Muscle layer of colon (tissue), 2 donors: ENCODE results near the gene ARHGEF39.
A peak's percentile ranks its signal among the peaks of the same experiment; 100 is the strongest.
"Not testable (repeated sequence)": the region's sequence is repeated elsewhere in the genome, so short reads cannot be mapped to it uniquely, and the experiment has no call there.

Experiments used
- H3K27ac ChIP-seq: one replicate; pipeline ENCODE4 v1.7.0; 2013; ENCODE audit warnings: low read depth, mild to moderate bottlenecking, low read length, moderate library complexity
- H3K27me3 ChIP-seq, 2 donors: one replicate each; pipeline ENCODE4 v1.7.0; 2013; ENCODE audit warnings: low read length in 2 of 2, mild to moderate bottlenecking in 2 of 2; ENCODE audit not compliant: insufficient read depth in 2 of 2, control insufficient read depth in 1 of 2
- H3K36me3 ChIP-seq: one replicate; pipeline ENCODE4 v1.7.0; 2013; ENCODE audit warnings: mild to moderate bottlenecking, low read length; ENCODE audit not compliant: insufficient read depth
- H3K4me1 ChIP-seq: one replicate; pipeline ENCODE4 v1.7.0; 2013; ENCODE audit warnings: mild to moderate bottlenecking, low read length; ENCODE audit not compliant: insufficient read depth
- H3K4me3 ChIP-seq, 2 donors: one replicate each; pipeline ENCODE4 v1.7.0; 2013; ENCODE audit warnings: low read length in 2 of 2, low read depth in 1 of 2, mild to moderate bottlenecking in 1 of 2, moderate library complexity in 1 of 2
- H3K9ac ChIP-seq: one replicate; pipeline ENCODE4 v1.7.0; 2013; ENCODE audit warnings: low read length
- H3K9me3 ChIP-seq: one replicate; pipeline ENCODE4 v1.7.0; 2013; ENCODE audit warnings: mild to moderate bottlenecking, low read length
- donor health status: abdominal sarcoma.
- donor health status: Adenocarcinoma of cecum.

ARHGEF39 gene

DNA sequence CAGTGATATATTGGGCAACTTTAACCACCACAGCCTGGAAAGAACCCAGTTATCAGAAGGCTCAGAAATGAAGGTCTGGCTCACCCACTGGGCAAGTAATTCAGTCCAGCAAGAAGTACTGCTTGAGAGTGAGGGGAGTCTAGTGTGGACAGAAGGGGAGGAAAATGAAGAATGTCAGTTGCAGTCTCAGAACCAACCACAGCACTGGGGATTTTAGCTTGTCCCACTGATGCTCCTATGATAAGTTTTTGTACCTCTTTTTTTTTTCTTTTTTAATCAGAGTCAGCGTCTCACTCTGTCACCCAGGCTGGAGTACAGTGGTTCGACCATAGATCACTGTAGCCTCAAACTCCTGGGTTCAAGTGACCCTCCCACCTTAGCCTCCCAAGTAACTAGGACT lies 37.4 kb downstream of the ARHGEF39 start:
- no peaks in the 10 kb centered on the region for H3K9me3 ChIP-seq
- no peaks in the 10 kb centered on the region for H3K4me1 ChIP-seq
- H3K9ac ChIP-seq = no peak overlapping the region
- H3K27me3 ChIP-seq = no peaks in the 10 kb centered on the region
- no peak overlapping the region for H3K4me3 ChIP-seq
- no peak overlapping the region for H3K27ac ChIP-seq
- no peaks in the 10 kb centered on the region for H3K36me3 ChIP-seq

DNA sequence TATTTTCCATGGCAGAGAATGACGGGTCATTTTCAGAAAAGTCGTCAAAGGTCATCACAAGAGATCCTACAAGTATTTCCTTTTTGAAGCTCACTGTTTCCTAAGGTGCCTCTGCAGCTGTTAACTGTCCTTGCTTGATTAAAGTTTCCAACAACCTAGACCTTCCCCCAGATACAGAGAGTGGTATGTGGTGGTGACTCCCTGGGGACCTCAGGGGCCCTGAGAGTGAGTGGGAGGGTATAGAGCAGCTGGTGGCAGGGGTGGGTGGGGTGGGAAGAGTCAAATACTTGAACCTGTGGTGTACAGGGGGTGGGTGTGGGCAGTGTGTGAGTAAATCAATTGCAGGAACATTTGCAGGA lies 45.2 kb downstream of the ARHGEF39 start:
- Histone ChIP-seq H3K9ac (no peak overlapping the region), H3K4me3 (no peak overlapping the region), H3K4me1 (peaks cover 12% of the 10 kb centered on the region), H3K9me3 (no peaks in the 10 kb centered on the region), H3K36me3 (no peaks in the 10 kb centered on the region), H3K27ac (no peak overlapping the region), H3K27me3 (peaks cover 0 to 4% of the 10 kb centered on the region in 2 donors)

DNA sequence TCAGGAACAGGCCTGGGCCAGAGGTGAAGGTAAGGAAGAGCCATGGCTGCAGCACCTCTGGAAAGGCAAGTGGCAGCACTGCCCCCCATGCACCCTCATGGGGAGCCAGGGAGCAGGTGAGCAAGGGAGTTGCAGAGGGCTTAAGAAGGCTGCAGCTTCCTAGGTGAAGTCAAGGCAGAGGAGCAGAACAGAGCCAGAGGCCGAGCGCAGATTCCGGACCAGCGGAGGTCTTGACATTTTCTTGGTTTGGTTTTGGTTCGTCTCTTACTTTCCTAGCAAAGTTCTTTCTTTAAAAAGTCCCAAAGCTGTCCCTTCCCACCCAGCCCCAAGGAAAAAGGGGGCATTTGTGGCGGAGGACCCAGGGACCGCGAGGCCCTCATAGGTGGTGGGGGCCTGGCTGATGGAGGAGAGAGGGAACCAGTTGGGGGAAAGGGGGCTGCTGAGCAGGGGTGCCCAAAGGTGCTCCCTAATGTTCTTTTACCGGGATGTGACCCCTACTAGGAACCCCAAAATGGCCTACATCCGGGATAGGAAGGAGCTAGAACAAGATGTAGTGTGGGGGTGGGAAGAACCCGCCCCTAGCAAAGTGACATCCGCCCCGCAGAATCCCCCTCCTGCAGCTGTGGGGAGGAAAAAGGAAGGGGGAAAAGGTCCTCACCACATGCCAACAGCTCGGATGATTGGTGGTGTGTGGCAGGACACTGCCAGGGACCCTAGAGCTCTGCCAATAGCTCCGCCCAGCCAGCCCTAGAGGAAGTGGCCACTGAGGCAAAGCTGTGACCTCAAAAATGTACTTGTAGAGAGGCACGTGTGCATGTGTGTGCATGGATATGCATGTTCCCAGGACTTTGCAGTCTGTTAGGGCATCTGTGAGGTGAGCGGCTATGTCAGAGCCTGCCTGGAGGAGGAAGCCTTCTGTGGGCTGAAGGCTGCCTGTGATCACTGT lies 45.9 kb downstream of the ARHGEF39 start:
- Histone ChIP-seq H3K4me3 (no peak overlapping the region), H3K27me3 (peaks cover 0 to 4% of the 10 kb centered on the region in 2 donors), H3K9ac (no peak overlapping the region), H3K9me3 (no peaks in the 10 kb centered on the region), H3K36me3 (no peaks in the 10 kb centered on the region), H3K4me1 (peaks cover 12% of the 10 kb centered on the region), H3K27ac (no peak overlapping the region)

DNA sequence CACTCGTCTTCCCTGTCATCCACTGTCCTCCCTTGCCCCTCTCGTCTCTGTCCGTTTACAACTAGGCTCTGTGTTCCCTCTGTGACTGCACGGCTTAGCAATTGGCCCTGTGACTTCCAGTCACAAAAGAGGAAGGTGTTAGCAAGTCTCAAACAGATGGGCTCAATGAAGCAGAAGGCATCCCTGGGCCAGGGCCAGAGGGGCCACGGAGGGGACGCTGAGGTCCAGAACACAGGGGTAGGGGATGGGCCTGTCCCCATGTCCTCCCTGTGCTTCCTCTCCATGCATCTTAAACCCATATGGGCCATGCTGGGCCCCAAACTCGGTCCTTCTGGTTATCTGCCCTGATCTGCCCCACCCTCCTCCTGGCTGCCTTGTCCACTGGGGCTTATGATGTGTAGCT lies 46.7 kb downstream of the ARHGEF39 start, which contains the start of gene CD72:
Gene CD72 (minus strand): TSS at position 89 of the 403 bp plus-strand sequence. CDS start 110 bp downstream, outside the sequence.
- H3K36me3 ChIP-seq = no peaks in the 10 kb centered on the region
- peaks cover 12% of the 10 kb centered on the region for H3K4me1 ChIP-seq
- no peak within 1 kb of the TSS for H3K9ac ChIP-seq
- peak within 1 kb of the TSS; percentile 45 for H3K27ac ChIP-seq
- H3K4me3 ChIP-seq = peak within 1 kb of the TSS; percentile 42 to 52
- H3K9me3 ChIP-seq = no peaks in the 10 kb centered on the region
- H3K27me3 ChIP-seq = peaks cover 0 to 4% of the 10 kb centered on the region in 2 donors

- no peaks in the 10 kb centered on the region for H3K9me3 ChIP-seq
- H3K9ac ChIP-seq = no peak overlapping the region
- no peak overlapping the region for H3K27ac ChIP-seq
- peak overlapping the region in 1 of 2 donors; percentile 52 for H3K4me3 ChIP-seq
- H3K4me1 ChIP-seq = peaks cover 12% of the 10 kb centered on the region
- H3K36me3 ChIP-seq = no peaks in the 10 kb centered on the region
- peaks cover 0 to 4% of the 10 kb centered on the region in 2 donors for H3K27me3 ChIP-seq
These were observed 47.4 kb downstream of the ARHGEF39 start for GRCh38 chr9:35617548-35617947.

GRCh38 chr9:35616681-35617459 lies 48.1 kb downstream of the ARHGEF39 start:
- H3K9me3 ChIP-seq = no peaks in the 10 kb centered on the region
- peaks cover 12% of the 10 kb centered on the region for H3K4me1 ChIP-seq
- H3K36me3 ChIP-seq = no peaks in the 10 kb centered on the region
- H3K27ac ChIP-seq = peak overlapping the region; percentile 45
- peak overlapping the region; percentile 42 to 52 for H3K4me3 ChIP-seq
- peaks cover 0 to 4% of the 10 kb centered on the region in 2 donors for H3K27me3 ChIP-seq
- no peak overlapping the region for H3K9ac ChIP-seq

- Histone ChIP-seq H3K4me3 (peak overlapping the region in 1 of 2 donors; percentile 52), H3K36me3 (no peaks in the 10 kb centered on the region), H3K9me3 (no peaks in the 10 kb centered on the region), H3K27me3 (peaks cover 0 to 4% of the 10 kb centered on the region in 2 donors), H3K27ac (no peak overlapping the region), H3K4me1 (peaks cover 12% of the 10 kb centered on the region), H3K9ac (no peak overlapping the region)
These were observed 48.9 kb downstream of the ARHGEF39 start for GRCh38 chr9:35615981-35616680.

DNA sequence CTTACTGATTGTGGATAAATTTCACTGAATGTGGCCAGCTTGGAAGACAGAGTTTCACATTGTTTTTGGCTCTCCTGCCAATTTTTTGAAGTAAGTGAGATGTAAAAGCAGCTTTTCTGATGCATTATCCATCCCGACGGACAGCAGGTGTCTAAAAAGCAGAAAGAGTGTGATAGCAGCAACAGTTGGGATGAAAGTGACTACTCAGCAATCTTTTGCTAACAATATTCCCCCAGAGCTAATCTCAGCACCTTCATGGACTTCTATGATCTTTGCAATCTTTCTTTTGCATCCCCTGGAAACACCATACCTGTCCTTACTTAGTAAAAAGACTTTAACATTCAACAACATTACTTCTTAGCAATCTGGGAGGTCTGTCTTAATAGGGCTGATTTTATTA lies 52.2 kb downstream of the ARHGEF39 start:
- Histone ChIP-seq H3K9ac (no peak overlapping the region), H3K9me3 (no peaks in the 10 kb centered on the region), H3K4me1 (peaks cover 10% of the 10 kb centered on the region), H3K27ac (no peak overlapping the region), H3K36me3 (peaks cover 26% of the 10 kb centered on the region), H3K4me3 (no peak overlapping the region), H3K27me3 (no peaks in the 10 kb centered on the region)

DNA sequence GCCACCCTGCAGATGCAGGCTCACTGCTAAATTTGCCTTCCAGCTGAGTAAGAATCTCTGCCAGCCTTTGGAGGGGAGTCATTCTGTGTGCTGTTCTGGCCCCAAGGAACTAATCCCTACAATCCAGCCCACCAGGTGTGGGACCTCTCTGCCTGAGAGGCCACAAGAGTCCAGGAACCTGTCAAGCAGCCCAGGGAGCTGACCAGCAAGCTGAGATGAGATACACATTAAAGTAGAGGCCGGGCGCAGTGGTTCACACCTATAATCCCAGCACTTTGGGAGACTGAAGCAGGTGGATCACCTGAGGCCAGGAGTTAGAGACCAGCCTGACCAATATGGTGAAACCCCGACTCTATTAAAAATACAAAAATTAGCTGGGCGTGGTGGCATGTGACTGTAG lies 52.9 kb downstream of the ARHGEF39 start:
- H3K27ac ChIP-seq, H3K9ac ChIP-seq, H3K4me3 ChIP-seq, H3K27me3 ChIP-seq, H3K9me3 ChIP-seq, H3K4me1 ChIP-seq: not testable (repeated sequence)
- peaks cover 34% of the 10 kb centered on the region for H3K36me3 ChIP-seq

- H3K9ac ChIP-seq = no peak overlapping the region
- no peak overlapping the region for H3K27ac ChIP-seq
These were observed 53.7 kb downstream of the ARHGEF39 start for GRCh38 chr9:35611230-35611797.

DNA sequence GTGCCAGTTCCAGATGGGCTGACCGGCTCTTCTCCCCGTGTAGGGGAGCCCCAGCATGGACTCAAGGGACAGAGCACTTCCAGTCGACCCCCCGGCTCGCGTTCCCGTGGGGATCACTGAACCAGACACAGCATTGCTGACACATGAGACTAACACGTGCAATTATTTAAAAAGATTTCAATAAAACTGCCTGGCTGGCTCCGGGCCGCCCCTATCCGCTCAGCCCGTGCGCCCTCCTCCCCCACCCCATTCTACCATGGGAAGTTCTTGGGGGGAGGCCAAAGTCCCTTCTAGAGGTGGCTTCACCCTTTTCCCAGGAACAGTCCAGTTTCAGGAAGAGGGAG lies 55.2 kb downstream of the ARHGEF39 start:
- Histone ChIP-seq H3K9me3 (no peaks in the 10 kb centered on the region), H3K4me1 (peaks cover 15% of the 10 kb centered on the region), H3K27me3 (no peaks in the 10 kb centered on the region), H3K9ac (no peak overlapping the region), H3K36me3 (peaks cover 38% of the 10 kb centered on the region), H3K27ac (no peak overlapping the region), H3K4me3 (no peak overlapping the region)

More at GRCh38 chr9:35611230-35611797, 53.7 kb downstream of the ARHGEF39 start:
- Histone ChIP-seq H3K36me3 (peaks cover 38% of the 10 kb centered on the region), H3K4me1 (peaks cover 9% of the 10 kb centered on the region), H3K9me3 (no peaks in the 10 kb centered on the region), H3K4me3 (no peak overlapping the region), H3K27me3 (no peaks in the 10 kb centered on the region)
